Cortex of kidney (tissue), 1 donor: ENCODE results near the gene GCLC.
A peak's percentile ranks its signal among the peaks of the same experiment; 100 is the strongest.
"Not testable (repeated sequence)": the region's sequence is repeated elsewhere in the genome, so short reads cannot be mapped to it uniquely, and the experiment has no call there.

Experiments used
- DNase-seq: peaks from one replicate; lab custom pipeline; 2025; lab: John Stamatoyannopoulos, UW

GCLC gene

DNA sequence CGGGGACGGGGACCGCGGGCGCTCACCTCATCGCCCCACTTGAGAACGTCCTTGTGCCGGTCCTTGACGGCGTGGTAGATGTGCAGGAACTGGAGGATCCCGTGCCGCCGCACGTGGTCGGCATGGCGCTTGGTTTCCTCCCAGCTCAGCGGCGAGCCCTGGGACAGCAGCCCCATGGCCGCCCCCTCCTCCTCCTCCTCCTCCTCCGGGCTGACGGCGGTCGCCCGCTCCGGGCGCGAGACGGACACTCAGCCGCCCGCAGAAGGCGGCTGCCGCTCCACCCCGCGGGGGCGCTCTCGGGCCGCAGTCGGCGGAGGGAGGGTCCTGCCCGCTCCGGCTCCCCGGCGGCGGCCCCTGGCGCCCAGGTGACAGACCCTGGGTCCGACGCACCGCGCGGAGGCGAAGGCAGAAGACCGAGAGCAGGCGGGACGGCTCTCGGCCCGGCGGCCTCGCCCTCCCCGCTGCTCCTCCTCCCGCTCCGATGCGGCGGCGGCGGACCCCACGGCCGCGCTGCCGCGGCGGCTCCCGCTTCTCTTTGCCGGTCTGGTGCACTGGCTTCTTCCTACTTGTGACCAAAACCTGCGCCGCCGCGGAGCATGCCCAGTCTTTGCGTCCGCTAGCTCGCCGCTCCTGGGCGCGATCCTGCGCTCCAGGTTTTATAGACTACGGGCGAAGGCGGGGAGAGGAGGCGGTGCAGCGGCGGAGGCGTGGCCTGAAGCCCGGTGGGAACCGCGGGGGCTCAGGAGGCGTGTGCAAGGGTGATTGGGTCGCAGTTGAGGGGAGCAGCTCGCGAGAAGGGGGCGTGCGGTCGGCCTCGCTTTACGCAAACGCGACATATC is at the start of gene GCLC:
GCLC (minus strand) TSS at position 632 of the 839 bp plus-strand sequence; CDS start at position 176, 456 bp downstream.
- DNase-seq, result peak; percentile 88

DNA sequence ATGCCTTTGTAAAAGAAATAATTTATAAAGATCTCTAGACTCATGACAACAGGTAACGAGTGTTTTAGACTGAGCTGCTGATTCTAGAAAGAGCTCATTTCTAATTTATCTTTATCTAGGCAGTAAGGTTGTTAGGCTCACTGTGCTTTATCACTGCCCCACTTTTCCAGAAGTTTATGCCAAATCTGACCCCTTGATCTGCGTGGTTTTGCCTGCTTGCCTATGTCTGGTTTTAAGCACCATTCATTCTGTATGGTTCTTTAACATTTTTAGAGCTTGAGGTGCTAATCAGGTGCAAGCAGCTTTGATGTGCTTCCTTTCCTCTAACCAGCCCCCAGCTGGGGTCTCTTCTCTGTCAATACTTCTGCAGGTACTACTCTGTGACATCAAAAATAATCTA is 49.7 kb upstream of the GCLC start:
- no peak for DNase-seq

DNA sequence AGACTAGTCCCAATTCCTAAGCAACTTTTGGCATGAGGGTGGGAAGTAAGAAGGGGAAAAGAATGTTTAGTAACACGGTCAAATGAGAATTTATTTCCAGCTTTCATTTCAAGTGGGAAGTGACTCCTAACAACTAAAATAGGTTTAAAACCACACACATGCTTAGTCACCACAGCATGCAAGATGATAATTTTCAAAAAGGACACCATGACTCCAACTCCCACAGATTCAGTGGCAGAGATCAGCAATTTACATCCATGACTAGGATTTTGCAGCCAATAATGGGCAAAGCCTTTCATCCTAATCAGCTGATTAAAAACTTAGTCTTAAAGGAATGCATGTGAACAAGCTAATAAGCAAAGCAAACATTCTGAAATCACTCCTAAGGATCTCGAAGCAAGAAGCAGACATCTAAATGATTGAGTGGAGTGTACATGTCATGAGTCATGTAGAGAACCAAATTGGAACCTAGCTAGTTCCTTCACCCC is 48.1 kb upstream of the GCLC start:
- no peak for DNase-seq

DNA sequence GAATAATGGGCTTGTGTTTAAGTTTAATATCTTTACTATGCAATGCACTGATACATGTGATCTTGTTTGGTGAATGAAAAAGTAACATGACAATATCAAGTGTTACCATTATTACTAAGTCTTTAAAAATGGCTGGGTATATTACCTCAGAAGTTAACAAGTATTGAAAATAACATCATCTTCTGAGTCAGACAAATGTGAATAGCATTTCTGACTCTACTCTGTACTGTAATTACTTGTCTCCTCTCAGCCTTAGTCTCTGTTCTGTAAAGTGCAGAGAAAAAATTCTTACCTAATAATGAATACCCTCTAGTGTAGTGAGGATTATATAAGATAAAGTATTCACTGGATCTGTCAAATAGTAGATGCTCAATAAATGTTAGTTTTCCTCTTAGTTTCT is 47.0 kb upstream of the GCLC start:
- DNase-seq, result no peak

DNA sequence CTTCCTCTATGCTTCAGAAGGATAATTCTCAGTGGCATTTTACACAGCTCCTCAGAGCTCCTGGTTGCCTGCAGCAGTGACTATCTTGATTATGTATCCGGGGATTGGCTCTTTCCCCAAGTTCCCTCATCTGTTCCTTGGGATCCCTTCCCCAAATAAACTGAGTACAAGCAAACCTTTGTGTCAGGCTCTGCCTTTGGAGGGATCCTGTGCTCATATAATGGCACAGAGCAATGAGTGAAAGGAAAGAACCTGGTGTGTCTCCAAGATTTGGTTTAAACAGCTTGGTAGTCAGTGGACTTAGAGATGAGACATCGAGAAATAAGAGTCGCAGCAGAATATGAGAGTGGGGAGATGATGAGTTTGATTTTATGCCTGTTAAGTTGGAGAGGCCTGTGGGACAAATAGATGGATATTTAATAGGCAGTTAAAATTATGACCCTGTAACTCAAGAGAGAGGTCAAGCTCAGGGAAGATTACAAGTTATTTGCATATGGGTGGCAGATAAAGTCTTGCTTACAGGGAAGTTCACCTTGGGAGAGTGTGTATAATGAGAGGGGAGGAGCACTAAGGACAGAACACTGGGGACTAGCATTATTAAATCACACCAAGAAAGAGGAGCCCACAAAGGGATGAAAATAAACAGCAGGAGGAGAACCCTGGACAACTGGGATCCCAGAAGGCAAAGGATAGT is 44.1 kb upstream of the GCLC start:
- DNase-seq, result no peak

DNA sequence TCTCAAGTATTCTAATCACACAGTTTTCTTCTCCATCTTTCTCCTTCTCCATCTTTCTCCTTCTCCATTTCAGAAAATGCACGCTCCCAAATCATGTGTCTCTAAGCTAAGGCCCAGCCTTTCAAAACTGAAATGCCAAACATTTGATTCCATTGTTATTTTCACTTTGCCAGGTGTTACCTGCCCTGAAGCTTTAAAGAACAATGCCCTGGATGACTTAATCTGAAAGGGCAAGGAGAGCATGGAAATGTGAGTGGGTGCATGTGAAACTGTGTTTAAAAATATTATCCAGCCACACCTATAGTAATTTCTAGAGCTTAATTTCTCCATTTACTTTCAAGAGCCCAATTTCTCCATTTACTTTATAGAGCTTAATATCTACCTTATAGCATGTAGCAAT is 42.4 kb upstream of the GCLC start:
- no peak for DNase-seq

DNA sequence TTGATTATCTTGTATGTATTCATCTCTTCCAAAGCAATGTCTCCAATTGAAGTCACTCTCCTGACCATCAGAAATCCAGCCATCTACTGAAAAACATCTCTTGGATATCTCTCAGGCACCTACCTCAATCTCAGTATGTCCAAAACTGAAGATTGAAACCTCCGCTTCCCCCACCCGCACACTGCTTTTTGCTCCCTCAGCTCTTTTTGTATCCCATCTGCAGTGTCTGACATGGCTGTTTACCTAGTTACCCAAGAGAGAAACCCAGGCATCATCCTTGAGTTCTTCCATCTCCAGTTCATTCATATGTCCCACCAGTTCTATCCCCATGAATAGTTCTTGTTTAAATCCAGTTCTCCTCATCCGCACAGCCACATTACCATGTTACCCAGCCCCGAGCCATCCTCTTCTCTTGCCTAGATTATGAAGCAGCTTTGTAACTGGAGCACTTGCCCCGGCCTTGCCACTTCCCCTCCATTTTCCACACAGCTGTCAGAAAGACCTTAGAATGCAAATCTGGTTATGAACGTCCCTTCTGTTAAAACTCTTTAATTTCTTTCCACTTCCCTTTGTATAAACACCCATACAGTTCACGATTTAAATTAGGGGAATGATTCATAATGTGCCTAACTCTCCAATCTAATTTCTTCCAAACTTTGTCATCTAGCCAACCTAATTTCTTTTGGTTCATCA is 40.5 kb upstream of the GCLC start:
- DNase-seq, result no peak

DNA sequence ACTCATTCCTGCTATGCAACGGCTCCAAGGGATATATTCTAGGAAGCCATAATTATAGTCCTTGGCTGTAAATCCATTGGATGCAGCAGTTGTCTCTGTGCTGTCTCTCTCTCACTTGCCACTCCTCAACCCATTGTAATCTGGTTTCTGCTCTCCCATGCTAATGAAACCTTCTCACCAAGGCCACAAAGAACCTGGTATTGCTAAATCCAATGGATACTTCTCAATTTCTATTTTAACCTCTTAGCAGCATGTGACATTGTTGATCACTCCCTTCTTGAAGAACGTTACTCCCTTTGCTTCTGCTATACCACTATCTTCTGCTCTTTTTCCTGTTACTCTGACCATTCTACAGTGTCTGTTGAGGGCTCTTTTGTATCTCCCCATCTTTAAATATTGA is 39.8 kb upstream of the GCLC start:
- no peak for DNase-seq

DNA sequence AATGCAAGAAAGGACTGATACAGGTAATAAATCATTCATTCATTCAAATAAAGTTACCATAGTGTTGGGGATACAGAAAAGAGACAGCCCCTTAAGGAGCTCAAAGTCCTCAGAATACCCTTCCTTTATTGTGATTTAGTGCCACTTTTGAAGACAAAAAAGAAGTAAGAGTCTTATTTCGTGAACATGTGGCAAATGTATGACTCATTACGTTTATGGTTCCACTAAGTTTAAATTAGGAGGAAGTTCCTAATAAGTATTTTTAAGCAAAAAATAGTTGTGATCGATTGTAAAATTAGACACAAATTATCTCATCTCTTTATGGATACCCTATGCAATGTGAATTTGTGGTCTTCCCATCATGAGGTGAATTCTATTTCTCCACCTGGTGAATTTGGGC is 38.5 kb upstream of the GCLC start:
- DNase-seq, result no peak

DNA sequence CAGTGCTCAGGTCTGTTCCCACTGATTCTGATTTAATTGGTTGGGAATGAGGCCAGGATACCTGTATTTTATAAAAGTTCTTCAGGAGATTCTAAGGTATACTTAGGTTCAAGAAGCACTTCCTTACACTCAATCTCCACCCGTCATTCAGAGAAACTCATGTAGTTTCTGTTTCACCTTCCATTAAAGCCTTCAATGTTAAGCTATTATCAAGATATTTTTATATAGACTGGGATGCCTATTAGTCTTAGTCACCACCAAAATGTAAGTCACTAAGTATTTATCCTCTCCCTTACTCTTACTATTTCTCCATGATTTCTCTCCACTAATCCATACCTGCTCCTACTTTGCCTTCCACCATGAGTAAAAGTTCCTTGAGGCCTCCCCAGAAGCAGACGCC is 38.1 kb upstream of the GCLC start:
- DNase-seq, result no peak

DNA sequence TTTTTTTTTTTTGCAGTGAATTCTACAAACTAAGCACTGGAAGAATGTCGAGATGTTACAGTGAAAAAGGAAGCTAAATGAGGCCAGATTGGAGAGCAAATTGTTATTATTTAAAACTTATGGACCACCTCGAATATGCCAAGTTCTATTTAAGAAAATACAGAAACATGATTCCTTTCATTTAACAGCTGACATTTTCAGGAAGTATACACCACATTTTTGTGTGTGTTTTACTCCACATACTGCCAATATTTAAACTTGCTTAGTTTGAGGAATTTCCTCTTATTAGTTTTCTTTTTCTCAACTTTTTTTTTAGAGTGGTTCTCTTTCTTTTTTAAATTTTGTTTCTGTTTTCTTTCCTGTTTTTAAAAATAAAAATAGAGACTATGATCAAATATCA is 37.0 kb upstream of the GCLC start:
- DNase-seq, result no peak

DNA sequence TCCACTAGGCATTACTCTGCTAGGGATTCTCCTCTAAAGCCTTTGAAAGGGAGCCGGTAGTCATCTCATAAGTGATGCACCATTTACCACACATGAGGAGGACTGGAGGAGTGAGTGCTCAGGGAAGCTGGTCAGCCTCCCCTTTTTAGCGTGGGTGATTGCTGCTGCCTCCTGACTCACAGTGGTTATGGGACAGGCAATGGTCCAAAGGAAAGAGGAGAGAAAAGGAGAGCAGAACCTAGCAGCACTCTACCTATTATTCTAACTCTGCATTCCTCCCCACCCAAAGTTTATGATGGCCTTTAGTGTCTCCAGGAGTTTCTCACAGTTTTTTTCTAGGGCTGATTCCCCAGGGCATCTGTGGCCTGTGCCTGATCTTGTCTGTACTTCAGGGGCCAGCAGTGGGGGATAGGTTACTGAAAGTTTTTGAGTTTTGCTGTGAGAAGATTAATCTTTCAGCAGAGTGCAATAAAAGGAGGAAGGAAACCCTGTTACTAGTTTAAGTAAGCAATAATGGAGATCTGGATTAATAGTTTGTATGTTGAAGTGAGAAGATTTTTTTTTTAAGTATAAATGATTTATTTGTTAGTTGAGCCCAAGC is 36.4 kb upstream of the GCLC start:
- DNase-seq, result no peak

DNA sequence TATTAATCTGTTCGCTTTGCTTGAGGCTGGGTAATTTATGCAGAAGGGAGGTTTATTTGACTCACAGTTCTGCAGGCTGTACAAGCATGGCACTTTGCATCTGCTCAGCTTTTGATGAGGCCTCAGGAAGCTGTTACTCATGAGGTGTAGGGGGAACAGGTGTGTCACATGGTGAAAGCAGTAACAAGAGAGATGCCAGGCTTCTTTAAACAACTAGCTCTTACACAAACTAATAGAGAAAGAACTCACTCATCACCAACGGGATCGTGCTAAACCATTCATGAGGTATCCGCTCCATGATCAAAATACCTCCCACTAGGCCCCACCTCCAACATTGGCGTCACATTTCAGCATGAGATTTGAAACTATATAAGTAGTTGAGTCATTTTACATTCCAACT is 34.4 kb upstream of the GCLC start:
- DNase-seq, result no peak

DNA sequence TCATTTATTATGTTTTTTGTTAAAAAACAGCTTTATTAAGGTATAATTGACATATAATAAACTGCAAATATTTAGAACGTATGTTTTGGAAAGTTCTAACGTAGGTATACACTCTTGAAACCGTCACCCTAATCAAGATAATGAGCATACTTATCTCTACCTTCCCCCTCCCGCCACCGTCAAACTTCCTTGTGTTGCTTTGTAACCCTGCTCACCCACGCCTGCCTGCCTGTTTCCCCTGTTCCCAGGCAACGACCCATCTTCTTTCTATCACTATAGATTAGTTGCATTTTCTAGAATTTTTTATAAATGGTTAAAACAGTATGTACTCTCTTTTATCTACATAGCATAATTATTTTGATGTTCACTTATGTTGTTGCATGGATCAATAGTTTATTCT is 33.5 kb upstream of the GCLC start:
- no peak for DNase-seq

DNA sequence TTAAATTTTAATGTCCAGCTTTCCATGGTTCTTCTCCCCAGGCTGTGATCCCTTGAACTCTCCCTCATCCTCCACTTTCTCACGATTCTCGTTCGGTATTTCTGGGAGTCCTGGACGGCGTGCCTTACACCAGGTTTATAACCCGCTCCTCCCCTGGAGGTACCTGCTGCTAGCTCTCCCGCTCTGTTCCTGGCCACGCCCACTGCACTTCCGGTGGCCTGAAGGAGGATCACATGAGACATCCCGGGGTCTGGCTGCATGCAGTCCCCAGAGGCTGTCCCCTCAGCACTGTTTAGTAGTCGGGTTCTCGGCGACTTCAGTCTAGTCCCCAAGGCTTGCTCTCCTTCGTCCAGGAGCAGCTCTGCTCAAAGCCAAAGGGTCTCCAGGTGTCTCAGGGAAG is 28.4 kb upstream of the GCLC start:
- no peak for DNase-seq

DNA sequence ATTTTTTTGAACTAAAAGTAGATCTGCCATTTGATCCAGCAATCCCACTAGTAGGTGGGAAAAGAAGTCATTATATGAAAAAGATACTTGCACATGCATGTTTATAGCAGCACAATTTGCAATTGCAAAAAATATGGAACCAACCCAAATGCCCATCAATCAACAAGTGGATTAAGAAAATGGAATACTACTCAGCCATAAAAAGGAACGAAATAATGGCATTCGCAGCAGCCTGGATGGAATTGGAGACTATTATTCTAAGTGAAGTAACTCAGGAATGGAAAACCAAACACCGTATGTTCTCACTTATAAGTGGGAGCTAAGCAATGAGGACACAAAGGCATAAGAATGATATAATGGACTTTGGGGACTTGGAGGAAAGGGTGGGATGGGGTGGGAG is 27.5 kb upstream of the GCLC start:
- not testable (repeated sequence) for DNase-seq

DNA sequence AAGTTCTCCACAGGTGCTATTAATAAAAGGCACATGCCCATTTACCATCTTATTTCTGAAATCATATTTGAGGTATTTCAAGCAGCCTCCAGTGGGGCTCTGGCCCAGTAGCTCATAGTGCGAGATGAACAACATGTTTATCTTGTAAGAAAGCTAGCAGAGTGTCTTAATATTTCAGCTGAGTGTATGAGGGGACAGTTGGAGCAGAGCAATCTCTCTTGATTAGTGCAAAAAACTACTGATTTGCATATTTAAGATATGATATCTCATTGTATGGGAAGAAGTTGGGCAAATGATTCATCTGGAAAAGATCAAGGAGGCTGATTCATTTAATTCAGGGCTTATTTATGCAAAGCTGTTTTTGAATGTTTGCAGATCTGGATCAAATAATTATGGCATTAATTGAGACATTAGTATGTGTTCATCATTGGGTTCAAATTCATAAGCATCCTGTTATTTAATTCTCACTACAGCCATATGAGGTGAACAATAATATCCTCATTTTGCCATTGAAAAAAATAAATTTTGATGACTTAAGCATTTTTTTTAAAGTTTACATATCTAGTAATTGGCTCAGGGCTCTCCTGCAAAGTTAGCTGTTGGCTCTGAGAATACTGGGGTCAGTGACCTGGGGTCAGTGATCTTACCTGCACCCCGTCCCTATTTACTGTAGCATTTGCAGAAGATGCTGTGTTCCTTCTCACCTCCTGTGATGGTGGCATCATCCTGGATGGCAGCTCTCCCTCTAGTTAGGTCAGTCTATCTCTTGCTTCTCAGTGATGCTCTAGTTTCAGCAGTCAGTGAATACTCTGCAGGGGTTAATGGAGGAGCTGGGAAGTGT is 24.1 kb upstream of the GCLC start:
- no peak for DNase-seq

DNA sequence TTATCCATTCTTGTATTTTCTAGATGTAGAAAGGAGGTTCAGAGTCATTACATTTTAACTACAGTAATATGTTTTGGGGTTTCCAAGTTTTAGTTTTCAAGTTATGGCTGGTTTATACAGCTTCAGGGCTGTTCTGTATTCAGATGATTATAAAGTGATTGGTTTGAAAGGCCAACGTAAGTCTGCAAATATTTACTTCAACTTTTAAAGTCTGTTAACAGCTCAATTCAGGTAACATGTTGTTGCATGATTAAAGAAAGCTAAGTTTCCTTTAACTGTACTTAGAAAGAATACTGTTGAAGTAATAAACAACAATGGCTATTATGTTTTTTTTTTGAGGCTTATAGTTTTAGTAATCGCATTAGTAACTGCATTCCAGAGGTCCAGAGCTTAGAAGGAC is 22.8 kb upstream of the GCLC start:
- no peak for DNase-seq

DNA sequence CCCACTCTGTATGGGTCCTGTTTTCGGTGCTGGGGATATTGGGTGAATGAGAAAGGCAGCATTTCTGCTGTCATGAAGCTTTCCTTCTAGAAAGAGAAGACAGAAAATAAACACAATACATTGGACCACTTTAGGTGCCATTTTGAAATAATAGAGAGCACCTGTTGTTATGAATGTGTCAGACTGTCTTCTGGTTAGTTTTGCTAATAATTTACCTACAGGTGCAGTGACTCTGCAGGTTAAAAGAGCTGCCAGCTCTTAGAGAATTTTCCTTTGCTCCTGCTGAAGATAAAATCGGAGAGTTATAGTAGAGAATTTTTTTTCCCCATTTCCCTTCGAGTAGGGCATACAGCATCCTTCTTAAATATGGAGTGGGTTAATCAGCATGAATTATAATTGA is 21.9 kb upstream of the GCLC start:
- DNase-seq, result no peak

DNA sequence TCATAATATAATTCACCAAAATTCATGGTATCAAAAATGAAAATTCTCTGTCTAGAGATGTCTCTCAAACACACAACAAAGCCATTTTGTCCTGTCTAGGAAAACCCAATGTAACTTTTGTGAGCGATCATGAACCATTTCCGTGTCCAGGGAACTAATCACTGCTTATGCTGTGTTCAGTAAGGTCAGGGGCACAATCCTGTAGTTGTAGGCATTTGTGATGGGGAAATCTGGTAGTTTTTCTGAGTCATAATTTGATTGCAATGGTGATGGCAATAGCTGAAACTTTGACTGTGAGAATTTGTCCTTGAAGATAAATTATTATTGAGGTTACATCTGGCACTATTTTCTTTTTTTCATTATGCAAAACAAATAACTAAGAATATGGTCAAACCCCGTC is 21.0 kb upstream of the GCLC start:
- no peak for DNase-seq

DNA sequence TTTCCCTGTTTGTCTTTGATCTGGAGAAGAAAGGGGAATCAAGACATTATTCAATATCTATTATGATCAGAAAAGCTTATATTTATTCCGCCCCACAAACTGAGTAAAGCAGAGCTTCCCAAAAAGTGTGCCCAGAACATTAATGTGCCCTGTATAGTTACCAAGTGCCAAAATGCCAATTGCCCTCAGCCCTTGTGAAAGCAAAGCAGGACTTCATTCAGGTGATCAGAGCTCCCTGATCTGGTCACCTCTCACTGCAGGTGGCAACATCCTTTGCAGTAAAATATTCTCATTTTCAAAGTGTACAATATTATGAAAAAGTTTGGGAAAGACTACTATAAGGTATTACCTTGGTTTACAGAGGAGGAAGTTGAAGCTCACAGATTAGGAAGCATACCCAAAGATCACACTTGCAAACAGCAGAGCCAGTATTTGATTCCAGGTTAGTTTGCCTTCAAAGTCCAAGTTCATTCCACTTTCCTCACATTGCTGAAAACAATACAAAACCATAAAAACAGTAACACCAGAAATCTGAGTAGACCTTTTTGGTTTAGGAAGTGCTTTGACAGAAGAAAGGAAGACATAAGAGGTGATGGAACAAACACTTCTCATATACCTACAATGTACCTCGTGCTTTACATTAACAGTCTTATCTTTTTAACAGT is 19.6 kb upstream of the GCLC start:
- DNase-seq, result no peak
